NCI-H226 (cell line): ENCODE measurements around the gene JMJD1C.

Source experiments
- DNase-seq: peaks from one replicate; pipeline ENCODE4 v3.0.0-alpha.2; 2015

JMJD1C gene

DNA sequence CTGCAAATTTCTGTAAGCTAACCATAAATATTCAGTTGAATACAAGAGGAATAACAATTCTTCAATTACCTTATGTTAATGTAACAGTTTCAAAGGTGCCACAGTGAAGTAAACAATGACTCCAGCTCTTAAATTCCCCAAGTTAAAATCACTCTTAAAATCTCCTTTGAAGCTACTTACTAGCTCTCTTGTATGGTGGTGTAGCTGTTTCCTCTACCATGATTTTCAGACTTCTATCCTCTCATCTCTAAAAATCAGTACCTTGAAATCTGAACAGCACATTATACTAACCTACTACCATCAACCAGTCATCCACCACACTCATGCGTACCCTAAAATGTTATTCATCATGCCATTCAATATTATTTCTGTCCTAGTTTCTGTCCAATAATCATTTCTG is 29.6 kb downstream of the JMJD1C start:
- no peak for DNase-seq

DNA sequence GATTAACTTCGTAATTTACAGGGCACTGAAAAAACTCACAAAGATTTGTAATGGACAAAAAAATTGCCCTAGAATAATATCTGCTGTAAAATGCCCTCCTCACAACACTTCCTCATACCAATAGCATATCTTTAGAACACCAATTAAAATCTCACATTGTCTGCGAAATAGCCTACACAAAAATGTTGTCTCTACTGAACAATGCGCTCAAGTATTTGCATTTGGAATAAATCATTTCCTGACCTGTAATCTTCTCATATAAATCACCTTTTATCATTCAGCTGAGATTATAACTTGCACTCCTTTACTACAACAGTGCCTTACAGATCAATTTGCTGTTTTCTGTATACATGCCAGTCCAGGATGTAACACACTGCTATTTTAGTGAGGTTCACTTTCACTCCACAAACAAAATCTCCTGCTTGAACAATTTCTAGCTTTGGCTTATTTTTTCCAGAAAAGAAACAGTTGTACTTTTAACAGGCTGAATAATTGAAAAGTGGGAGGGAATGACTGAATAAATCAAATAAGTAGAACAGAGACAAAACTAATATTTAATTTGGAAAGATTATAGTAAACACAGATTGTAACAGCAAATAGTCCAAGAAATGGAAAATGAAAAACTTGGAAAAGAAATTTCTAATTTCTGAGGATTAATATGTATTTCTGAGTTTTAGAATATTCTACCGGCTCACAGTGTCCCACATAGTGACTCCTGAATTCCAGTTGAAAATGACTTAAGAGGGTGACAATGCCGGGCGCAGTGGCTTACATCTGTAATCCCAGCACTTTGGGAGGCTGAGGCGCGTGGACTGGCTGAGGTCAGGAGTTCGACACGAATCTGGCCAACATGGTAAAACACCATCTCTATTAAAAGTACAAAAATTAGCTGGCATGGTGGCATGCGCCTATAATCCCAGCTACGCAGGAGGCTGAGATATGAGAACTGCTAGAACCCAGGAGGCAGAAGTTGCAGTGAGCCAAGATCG is 30.6 kb downstream of the JMJD1C start:
- DNase-seq = no peak

DNA sequence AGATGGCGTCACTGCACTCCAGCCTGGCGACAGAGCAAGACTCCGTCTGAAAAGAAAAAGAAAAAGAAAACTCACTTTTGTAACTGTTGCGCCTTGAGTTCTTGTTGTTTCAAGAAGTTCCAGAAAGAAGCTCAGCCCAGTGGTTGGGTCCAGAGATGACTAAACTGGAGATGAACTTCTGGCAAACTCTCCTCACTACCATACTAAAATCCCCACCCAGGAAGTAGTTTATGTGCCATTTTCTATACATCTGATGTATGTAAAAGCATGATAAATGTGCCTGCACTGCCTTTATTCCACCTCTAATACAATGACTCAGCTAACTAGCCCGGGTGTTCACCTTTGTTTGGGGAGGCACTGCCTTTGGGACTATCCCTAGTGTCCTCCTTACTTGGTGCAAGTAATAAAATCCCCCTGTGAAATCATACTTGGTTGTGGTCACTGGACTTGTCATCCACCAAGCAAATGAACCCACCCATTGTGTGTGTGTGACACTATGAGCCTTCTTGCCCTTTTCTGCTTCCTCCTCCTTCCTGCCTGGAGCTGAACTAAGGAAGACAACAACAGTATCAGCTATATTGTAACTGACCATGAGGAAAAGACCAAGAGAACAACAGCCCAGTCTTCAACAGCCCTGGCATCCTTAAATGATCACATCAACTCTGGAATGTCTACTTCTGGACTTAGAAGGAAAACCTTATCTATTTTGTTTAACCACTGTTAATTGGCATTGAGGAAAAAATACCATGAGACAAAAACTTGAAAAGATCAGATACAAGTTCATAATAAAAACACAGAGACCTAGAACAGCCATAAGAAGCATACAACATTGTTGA is 33.6 kb downstream of the JMJD1C start:
- DNase-seq = peak; percentile 45

DNA sequence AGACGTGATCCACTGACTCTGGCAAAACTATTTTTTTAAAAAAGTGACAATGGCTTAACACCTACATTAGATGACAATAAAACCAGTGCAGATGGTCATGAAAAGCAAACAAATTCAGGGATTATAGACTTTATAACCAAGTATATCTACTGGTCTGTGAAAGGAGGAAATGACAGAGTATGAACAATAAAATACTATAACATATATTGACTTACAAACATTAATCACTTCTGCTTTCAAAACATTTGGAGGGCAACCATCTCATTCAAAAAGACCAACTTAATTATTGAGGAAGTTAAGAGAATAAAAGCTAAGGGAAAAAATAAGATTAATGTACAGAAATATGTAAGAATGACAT is 34.8 kb downstream of the JMJD1C start:
- DNase-seq = no peak

DNA sequence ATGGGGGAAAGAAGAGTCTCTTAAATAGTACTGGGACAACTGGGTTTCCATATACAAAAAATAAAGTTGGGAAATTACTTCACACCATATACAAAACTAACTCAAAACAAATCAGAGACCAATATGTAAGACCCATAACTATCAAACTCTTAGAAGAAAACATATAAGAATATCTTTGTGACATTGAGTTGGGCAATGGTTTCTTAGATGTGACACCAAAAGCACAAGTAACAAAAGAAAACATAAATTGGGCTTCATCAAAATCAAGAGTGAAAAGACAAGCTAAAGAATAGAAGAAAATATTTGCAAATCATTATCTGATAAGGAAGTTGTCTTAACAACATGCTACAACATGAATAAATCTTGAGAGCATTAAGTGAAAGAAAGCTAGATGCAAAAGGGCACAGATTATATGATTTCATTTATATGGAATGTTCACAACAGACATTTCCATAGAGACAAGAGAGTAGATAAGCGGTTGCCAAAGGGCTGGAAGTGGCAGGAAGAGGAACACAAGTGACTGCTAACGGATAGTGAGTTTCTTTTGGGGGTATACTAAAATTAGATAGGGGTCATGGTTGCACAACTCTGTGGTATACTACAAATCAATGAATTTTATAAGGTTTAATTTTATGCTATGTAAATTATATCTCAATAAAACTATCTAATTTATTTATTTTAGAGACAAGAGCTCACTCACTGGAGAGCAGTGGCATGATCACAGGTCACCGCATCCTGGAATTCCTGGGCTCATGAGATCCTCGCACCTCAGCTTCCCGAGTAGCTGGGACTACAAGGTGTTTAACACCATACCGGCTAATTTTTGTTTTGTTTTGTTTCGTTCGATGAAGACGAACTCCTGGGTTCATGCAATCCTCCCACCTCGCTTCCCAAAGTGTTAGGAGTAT is 35.4 kb downstream of the JMJD1C start:
- peak; percentile 85 for DNase-seq

DNA sequence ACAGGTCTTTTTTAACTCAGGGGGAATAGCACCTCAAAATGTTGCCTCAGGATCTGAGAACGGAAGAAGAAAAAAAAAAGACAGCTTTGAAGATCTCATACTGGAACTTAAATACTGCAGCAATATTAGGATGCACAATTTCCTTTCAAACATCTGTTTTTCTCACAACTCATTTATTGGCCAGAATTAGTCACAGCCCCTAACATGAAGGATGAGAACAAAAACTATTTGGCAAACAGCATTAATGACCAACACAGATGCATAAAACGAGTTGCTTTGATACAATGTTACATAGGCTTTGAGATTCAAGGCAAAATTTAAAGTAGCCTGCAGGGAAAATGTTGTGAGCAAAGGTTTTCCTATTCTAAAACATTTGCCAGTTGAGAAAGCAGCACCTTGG is 36.5 kb downstream of the JMJD1C start:
- DNase-seq = no peak

DNA sequence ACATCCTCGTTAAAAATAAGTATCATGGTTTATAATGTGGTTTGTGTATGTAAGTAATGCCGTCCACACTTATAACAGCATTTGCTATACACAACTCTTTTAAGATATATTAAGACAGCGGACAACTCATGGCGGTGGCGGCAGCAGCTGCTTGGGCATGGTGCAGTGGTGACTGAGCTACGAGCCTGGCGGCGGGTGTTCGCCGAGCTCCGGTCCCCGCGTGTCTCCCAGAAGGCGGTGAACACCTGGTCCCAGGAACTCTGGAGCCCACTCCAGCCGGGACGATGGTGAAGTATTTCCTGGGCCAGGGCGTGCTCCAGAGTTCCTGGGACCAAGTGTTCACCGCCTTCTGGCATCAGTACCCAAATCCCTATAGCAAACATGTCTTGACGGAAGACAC is 38.8 kb downstream of the JMJD1C start:
- no peak for DNase-seq

DNA sequence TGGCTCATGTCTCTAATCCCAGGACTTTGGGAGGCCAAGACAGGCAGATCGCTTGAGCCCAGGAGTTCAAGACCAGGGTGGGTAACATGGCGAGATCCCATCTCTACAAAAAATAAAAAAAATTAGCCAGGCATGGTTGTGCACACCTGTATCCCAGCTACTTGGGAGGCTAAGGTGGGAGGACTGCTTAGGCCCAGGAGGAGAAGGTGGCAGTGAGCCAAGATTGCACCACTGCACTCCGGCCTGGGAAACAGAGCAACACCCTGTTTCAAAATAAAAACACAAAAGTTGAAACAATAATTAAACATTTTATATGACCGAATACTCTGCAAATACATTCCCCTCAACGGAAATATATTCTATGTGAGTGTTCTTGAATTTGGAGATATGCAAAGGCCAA is 40.3 kb downstream of the JMJD1C start:
- no peak for DNase-seq

DNA sequence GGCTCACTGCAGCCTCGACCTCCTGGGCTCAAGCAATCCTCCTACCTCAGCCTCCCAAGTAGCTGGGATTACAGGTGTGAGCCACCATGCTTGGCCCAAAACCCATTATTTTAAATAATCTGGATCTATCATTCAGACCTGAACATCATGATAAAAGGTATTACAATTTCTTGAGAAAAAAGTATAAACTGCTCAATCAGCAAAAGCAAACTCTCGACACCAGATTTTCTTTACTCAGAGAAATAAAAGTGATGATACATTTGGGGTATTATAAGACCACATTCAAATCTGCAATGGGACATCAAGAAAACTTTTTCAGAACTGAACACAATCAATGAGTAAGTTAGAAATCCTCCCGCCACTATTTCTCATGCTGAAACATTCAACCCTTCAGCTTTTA is 41.2 kb downstream of the JMJD1C start:
- DNase-seq = no peak

DNA sequence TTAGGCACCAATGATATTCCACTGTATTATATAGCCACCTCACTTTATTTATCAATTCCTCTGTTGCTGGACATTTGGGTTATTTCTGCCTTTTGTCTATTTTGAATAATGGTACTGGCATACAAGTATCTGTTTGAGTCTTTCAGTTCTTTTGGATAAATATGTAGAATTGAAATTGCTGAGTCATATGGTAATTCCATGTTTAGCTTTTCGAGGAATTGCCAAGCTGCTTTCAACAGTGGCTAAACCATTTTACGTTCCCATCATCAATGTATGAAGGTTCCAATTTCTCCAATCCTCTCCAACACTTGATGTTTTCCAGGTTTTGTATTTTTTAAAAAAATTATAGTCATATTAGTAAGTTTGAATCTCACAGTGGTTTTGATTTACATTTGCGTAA is 42.3 kb downstream of the JMJD1C start:
- DNase-seq = no peak

DNA sequence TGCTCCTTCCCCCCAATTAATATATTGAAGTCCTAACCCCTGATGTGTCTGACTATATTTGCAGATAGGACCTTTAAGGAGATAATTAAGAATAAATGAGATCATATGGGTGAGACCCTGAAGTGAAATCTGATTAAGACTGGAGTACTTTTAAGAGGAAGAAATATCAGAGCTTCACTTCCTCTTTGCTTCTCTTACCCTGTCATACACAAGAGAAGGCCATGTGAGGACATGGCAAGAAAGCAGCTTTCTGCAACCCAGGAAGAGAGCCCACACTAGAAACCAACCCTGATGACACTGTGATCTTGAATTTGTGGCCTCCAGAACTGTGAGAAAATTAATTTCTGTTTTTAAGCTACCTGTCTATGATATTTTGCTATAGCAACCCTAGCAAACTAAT is 44.2 kb downstream of the JMJD1C start:
- DNase-seq = no peak

DNA sequence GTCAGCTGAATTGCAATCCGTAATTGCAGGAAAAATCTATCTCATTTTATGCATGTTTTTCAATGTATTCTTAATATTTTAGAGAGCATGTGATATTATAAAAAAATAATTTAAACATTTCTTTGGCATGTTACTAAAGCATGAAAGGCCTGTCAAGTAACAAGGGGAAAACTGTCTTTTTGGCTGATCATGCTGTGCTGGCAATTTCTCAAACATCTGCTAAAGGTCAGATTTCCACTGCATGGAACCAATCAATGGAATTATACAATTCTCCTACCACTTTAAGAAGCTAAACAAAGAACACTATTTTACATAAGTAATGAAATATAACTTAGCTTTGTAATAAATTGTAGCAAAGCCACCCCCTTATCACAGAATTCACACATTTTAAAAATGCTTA is 49.4 kb downstream of the JMJD1C start:
- no peak for DNase-seq

DNA sequence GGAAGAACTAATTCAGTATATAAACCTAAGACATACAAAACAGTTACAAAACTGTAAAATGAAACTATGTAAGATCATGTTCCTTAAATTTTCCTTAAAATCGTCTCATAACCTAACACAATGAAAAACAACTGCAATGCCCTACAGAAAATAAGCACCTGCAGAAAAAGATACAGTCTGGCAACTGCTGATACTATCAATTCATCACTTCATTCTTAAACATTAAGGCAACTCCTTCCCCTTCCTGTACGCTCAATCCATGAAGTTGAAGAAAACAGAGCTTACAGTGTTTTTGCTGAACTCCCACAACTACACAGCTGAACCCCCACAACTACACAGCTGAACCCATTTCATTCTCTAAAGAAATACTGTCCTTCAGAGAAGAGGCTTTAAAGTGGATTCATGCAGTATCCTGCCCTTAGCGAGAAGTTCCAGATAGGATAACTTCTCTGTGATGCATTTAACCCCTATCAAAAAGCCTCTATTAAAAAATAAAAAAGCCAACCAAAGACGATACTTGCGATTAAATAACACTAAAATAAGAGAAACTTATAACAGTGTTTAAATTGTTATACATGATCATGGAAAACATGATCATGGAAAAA is 50.0 kb downstream of the JMJD1C start:
- no peak for DNase-seq

DNA sequence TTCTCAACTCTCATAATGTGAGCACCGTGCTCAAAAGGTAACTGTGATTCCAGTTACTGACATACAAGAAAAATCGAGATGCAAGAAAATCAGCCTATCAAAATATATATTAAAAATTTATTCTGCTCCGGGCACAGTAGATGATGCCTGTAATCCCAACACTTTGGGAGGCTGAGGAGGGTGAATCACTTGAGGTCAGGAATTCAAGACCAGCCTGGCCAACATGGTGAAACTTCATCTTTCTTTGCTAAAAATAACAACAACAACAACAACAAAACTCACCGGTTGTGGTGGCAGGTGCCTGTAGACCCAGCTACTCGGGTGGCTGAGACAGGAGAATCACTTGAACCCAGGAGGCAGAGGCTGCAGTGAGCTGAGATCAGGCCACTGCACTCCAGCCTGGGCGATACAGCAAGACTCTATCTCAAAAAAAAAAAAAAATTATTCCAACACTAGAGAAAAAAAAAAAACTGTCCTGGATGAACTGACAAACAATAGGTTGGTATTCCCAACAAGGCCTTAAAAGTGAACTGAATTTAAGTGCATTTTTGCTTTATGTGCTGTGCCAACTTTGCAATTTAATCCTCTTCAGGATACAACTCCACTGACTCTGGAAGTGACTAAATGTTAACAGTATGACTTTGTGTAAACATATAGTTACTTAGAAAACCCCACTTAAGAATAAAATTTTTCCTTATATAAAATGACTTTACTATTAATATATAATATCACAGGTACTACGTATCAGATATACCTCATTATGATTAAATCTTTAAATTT is 51.1 kb downstream of the JMJD1C start:
- no peak for DNase-seq

DNA sequence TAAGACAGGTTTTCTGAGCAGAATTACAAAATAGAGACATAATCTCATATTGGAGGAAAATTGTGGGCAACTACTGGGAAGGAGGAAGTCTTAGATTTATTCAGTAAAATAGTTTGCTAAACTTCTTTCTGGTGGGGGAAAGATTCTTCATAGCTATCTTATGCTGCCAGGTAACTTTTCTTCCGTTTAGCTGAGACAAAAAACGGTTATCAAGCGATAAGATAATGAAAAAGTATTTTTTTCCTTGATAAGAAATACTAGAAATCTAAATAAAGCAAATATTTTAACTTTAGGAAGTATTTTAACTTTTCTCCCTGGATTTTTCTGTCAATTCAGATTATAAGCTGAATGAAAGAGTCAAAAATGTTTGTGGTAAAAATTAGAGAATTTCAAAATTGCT is 52.3 kb downstream of the JMJD1C start:
- DNase-seq = no peak

DNA sequence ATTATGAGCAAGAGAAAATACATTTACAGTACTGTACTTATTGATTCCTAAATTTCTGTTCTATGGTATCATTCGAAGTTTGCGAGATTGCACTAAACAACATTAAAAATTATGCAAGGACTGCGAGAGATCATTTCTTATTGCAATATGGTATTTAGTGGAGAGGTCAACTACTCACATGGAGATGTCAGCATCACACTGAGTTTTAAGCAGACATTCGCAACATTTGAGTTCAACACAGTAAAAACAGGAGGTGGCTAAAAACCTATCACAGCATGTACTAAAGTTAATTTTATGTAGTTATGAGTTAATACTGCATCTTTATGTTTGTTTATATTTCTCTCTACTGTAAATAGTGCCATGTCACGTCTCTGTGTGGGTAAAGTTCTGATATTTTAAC is 53.5 kb downstream of the JMJD1C start:
- DNase-seq = no peak

DNA sequence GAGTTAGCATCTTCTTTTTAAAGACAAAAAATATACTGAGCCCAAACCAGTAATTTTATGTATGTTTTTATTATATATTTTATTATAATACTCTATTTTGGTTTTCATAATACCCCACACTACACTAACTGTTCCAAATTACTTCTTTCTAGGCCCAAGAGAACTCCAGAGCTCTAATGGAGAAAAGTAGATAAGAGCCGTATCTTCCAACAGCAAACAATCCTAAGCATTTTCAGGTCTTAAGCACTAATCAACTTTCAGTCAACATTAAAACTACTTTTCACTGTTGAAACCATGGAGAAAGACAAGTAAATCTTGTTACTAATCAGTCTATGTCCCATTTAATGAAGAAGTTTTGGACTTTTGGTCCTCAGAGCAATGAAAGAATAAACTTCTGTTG is 55.1 kb downstream of the JMJD1C start:
- DNase-seq = no peak

DNA sequence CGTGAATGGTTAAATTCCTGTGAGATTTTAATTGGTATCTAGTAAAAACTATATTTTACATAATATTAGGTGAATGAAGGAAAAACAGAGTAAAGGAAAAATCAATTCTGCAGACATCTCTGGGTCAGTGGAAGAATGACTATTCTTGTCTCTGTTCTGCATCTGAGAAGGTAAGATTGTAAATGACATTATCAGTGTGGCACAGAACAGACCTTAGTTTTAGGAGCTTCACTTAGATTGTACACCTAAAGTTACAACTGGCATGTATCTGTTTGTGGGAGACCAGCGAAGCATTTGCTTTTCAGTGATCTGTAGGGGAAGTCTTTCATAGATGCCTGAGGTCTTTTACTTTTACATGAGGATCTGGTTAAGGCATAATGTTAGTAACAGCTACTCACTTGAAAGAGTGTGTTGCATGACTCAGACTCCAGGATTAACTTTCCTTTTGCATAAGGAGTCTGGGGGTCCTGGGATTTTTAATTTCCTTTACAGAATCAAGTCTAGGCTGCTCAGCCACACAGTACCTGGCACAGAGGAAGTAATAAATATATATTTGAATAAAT is 56.2 kb downstream of the JMJD1C start:
- DNase-seq = no peak

DNA sequence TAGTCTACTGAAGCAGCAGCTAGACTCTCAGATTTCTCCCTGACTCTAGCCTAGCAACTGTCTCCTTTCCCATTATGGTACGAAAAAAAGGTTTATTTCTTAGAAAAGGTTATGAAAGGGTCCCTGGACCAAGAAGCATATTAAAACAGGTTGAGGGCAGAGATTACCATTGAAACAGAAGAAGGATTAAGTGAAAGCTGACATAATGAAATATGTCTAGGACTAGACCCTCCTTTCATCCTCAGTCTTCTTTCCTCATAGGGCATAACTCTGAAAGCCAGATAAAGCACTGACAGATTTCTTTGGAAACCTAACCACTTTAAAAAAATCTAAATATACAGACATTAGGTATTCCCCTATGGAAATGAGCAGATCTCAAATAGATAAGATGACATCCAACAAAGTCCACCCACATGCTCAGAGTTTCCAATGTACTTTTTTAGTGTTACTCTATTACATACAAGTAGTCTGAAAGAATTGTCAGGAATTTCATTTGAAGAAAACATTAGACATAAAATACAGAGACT is 58.6 kb downstream of the JMJD1C start:
- no peak for DNase-seq

DNA sequence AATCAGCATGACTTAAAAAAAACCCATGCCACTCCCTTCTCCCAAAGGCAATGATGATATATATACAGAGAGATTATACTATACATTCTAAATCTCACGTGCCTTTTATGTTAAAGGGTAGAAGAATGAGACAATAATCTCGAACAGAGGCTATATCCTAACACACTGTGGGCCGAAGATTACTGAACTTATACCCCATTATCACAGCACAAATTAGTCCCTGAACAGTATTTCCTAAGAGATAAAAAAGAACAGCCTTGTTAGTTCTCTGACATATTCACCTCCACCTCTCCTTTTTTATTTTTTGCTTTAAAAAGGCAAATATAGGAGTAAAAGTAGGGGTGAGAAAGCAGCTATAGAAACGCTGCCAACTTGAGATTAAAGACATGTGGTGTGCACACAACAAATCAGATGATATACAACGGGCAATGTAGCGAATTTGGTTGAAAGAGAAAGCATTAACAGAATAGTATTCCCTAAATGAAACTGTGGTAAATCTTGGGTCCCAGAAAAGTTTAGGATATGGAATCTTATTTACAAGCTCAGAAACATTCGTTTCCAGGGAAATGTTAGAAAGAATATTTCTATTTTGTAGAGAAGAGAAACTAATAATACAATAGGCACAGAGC is 69.5 kb downstream of the JMJD1C start:
- DNase-seq = no peak

DNA sequence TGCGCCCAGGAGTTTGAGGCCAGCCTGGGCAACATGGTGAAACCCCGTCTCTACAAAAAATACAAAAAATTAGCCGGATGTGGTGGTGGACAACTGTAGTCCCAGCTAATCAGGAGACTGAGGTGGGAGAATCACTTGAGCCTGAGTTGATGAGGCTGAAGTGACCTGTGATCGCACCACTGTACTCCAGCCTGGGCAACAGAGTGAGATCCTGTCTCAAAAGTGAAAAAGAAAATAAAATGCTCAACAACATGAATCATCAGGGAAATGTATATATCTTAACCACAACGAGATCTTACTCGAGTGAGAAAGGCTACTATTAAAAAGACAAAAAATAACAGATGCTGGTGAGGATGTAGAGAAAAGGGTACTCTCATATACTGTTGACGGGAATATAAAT is 72.7 kb downstream of the JMJD1C start:
- DNase-seq = no peak
